ENCODE data around the gene OR10H3.
"Not testable (repeated sequence)": the region's sequence is repeated elsewhere in the genome, so short reads cannot be mapped to it uniquely, and the experiment has no call there.

OR10H3 gene

GRCh38 chr19:15779756-15780476, 42.1 kb downstream of the OR10H3 start:
- peak; percentile 83 for DNase-seq (ENCODE audit: low spot score)

GRCh38 chr19:15780610-15781418, 43.0 kb downstream of the OR10H3 start:
- DNase-seq (ENCODE audit: low spot score), result no peak

- DNase-seq (ENCODE audit: low spot score), result no peak
Measured at GRCh38 chr19:15781661-15782060, 43.9 kb downstream of the OR10H3 start.

- no peak for DNase-seq (ENCODE audit: low spot score)
Measured at GRCh38 chr19:15782211-15782610, 44.4 kb downstream of the OR10H3 start.

GRCh38 chr19:15782896-15783295, 45.1 kb downstream of the OR10H3 start:
- not testable (repeated sequence) for DNase-seq (ENCODE audit: low spot score)

GRCh38 chr19:15787611-15788155, 49.9 kb downstream of the OR10H3 start, which contains the start of gene OR10H5:
OR10H5 (plus strand) TSS chr19:15787661; CDS start chr19:15794049, 6,388 bp downstream.
- DNase-seq (ENCODE audit: low spot score), result no peak

GRCh38 chr19:15788594-15789270, 50.9 kb downstream of the OR10H3 start:
- DNase-seq (ENCODE audit: low spot score), result no peak

- DNase-seq (ENCODE audit: low spot score), result no peak
Measured at GRCh38 chr19:15790096-15790495, 52.3 kb downstream of the OR10H3 start.
